Measurements from ENCODE around the gene CRADD.
"Not testable (repeated sequence)": the region's sequence is repeated elsewhere in the genome, so short reads cannot be mapped to it uniquely, and the experiment has no call there.

CRADD gene

DNA sequence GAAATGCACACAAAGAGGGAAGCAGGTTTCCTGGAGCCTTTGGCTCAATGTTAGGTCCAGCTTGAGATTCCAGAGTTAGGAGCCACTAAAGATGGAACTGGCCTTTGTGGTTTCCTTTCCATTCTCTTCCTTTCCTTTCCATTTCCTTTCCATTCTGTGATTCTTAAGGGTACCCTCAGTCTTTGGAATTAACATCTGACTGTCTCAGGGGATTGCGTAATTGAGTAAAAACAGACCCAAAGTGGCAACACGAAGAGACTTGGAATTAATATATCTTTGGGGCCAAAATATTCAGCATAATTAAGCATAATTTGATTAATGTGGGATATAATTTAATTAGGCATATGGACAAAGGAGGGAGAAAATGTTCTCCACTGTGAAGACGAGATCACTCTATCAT is 205.6 kb downstream of the CRADD start:
- no peak for DNase-seq

DNA sequence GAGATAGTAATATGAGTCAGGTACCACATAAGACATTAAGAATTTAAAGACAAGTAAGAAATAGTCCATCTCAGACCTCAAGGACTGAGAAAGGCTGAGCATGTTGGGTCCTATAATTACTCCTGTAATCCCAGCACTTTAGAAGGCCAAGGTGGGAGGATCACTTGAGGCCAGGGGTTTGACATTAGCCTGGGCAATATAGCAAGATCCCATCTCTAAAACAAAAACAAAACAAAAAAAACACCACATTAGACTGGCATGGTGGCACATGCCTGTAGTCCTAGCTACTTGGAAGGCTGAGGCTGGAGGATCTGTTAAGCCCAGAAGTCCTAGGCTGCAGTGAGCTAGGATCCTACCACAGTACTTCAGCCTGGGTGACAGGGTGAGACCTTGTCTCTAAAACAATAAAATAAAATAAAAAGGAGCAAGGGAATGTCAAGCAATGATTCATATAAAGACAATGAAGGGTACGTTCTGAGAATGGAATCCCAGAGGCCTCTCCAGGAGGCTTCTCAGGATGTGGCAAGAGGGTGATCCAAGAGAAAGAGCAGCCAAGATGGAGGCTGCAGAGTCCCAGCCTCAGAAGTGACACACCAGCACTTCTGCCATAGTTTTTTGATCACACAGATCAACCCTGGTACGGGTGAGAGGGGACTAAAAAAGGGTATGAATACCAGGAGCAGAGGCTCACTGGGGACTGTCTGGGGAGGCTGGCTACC is 206.4 kb downstream of the CRADD start:
- no peak for DNase-seq

DNA sequence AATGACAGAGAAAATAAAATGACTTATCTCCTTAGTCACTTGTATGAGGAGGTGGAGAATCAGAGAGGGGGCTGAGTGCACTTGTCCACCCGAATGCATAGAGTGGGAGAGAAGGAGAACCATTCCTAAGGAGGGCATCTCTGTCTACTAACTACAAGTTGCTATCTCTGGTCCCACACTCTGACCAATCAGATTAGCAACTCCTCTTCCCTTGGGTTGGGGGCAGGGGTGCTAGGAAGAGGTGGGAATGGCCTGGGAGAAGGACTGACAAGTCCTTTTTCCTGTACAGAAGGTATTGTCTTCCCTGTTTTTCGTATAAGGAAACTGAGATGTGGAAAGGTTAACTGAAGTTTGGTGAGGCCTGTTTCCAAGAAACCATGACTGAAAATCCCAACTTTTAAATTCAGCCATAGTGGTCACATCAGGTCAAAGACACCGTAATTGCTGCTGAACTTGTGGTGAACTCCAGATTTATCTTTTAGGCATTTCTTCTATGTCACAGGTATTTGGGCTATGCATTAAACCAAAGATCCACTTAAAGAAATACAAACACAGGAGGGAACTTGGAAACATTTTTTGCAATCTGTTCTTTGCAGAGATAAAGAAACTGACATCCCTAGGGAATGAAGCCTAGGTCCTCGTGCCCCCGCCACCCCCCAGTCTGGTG is 207.8 kb downstream of the CRADD start:
- no peak for DNase-seq

DNA sequence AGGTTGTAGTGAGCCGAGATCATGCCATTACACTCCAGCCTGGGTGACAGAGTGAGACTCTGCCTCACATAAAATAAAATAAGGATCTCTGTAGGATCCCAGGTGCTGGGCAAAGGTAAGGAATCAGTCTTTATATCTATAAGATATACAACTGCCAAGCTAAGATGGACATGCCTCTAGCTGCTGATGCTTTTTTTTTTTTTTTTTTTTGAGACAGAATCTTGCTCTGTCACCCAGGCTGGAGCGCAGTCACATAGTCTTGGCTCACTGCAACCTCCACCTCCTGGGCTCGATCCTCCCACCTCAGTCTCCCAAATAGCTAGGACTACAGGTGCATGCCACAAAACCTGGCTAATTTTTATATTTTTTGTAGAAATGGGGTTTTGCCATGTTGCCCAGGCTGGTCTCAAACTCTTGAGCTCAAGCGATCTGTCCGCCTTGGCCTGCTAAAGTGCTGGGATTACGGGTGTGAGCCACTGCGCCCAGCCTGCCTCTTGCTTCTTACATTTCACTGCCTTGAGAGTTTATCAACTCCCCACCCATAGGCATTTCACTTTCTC is 208.9 kb downstream of the CRADD start:
- not testable (repeated sequence) for DNase-seq

DNA sequence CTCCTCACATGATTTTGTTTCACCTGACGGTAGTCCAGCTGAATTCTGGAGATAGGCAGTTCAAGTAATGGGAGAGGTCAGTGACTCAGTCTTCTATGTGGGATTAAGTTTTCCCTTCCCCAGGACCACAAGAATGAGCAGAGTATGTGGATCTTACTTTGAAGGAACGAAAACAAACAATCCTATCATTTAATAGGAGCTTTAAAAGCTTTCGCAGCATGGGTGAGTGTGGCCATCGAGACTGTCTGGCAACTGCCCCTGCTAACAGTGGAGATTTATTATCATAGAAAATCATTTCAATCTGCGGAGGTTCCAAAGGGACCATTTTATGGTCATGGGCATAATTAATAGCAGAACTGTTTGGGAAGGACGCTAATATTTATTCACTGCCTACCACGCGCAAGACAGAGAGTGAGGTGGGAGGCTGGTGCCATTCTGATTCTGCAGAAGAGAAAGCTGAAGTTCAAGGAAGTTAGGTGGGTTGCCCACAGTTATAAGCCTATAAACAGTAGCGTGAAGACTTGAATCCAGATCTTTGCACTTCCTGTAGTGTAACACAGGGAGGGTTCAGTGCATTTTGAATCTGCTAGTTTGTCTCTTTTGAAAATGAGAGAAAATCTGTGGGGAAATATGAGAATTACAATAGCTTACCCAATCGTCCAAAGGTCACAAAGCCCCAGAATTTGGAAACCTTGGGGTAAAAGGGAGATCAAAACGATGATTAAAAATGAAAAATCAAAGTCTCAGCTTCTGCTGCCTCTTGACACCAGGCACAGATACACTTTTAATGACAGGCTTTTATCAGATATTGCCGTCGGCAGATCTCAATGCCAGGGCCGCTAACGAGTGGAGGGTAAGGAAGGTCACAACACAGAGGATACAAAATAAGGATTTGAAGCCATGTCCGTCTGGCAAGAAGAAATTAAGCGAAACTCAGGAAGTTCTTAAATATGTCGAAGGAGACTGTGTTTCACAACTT is 209.6 kb downstream of the CRADD start:
- no peak for DNase-seq

DNA sequence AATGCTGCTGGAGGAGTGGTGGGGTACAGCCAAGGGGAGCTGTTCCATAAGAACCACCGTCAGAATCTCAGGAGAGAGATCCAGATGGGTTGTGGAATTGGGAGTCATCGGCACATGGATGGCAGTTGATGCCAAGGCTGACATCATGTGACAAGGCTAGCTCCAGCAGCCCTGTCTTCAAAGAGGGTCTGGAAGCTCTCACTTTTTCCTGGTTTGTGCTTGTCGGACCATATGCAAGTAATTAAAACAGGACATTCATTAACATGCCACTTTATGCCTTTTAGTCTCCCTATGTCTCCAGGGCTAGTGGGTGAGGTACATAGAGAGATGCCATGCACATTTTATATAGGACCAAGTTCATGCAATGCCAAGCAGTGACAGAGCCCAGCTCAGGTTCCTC is 211.8 kb downstream of the CRADD start:
- DNase-seq = no peak

DNA sequence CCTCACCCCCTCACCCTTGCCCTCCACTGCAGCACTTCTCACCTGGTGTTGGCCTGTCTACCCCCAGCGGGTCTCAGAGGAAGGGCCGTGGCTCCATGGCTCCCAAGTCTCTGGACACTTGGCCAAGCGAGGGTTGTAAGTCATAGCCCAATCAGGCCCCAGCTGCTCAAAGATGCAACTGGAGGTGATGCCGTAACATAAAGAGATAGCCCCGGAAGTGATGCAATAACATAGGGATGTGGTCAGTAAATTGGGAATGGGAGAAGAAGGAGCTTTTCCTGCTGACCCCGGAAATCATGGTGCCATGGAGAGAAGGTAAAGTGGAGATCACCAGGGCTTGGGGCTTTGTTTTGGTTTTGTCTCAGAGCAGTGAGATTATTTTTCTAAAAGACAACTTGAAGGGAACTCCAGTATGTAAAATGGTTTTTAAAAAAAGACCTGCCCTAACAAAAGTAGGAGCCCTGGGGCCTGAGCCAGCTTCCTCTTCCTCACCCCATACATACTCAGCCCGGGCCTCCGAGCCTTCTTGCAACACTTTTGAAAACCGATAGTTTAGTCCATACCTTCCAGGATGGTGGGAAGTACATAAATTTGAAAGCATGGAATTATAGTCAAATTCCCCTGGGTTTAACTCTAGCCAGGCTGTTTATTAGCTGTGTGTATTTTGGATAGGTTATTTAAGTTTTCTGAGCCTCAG is 212.5 kb downstream of the CRADD start:
- no peak for DNase-seq

DNA sequence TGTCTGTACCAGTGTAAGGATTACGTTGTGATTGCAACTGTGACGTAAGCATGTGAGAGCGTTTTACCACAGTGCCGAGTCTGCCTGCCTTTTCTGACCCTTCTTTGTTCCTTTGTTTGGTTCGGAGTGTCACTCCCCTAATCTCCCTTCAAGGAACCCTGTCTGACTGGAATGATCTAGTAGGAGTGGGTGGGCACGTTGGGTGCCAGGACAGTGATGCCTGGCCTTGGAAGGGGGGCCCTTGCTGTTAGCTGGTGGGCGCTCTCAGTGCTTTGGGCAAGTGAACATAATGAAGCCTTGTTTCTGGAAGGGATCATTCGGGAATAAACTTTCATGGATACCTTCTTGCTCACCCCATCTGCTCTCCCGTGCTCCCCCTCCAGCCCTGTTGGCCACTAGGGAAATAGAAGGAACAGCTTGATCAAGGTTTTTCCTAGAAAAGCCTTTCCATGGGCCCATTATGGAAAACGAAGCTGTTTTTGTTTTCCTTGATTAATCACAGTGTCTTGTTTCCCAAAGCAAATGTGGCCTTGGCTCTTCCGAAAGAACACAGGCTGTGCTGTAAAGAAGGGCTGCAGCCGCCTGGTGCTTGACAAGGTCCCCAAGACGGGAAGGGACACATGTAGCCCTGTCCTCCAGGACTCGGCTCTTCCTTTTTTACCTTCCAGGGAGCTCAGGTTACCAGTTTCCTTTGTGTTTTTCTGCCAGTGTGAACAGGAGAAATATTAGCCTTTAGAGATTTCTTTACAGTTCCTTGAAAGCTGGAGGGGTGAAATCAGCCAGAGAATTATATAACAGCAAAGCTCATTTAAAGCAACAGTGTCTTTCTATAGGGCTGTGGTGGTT is 215.5 kb downstream of the CRADD start:
- peak; percentile 61 for DNase-seq

DNA sequence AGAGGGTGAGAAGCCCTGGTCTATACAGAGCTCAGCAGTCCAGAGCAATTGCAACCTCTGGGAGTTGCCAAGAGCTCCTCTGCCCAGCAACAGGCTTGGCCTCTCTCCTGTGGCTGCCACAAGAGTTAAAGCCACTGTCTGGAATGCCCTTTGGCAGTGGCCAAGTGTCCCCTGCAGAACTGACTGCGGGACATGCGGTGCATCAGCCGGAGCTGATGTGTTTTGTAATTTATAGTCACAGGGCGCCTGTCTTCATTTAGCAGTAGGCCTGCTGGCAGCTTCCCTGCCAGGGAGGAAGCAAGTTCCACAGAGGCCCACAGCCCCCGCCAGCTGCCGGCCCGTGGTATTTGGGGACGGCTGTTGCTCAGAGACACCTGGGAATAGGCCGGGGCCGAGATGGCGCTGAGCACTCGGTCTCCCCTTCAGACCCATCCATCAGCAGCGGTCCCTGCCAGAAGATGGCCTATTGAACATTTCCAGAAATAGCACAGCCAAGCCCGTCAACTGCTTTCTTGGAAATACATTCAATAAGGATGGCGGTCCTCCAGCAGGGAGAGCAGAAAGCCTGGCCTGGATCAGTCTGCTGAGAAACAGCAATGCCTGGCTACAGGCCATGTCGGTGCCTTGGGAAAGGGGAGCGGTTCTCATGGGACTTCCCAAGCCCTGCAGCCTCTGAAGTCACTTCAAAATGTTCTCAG is 217.4 kb downstream of the CRADD start:
- peak; percentile 12 for DNase-seq

DNA sequence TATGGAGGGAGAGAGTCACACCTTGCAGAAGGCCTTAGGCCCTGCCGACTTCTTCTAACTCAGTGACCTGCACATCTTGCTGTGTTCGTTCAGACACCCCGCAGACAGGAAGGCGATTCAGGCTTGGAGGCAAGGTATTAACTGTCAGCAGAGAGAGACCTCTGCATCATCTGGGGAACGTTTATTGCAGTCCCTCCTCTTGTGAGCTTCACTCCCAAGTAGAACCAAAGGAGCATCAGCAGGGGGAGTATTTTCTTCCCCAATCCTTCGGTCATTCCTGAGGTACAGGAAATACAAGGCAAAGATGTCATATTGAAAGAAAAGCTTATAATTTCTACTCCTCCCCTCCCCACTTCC is 217.9 kb downstream of the CRADD start:
- no peak for DNase-seq

DNA sequence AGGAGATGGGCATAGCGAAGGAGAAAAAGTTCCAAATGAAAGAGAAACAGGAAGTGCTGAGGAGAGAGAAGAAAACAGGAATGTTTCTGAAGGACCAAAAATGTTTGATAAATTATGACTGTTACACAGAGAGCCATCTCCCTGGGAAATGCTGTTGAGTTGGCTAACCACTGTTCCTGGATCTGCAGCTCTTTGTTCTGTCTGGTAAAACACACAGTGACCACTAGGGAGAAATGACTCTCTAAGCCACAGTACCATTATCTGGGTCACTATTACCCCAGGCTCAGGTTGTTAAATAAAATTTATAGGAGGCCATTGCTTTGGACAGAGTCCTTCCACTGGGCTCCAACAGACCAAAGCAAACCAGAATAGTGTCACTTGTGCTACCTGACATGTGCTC is 219.3 kb downstream of the CRADD start:
- no peak for DNase-seq

DNA sequence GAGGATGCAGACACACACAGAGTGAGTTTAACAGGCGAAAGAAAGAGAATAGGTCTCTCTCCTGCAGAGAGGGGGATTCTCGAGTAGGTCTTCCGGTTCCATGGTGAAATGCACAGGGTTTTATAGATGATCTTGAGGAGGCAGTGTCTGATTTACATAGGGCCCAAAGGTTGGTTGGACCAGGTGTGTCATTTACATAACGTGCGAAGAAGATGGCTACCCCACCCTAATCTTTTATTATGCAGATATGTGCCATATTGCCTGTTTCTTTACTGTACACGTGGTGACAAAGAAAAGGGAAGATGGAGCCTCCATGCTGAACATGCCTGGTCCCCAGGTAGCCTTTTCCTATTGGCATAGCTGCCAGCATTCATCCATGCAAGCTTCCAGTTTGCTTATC is 219.8 kb downstream of the CRADD start:
- no peak for DNase-seq

DNA sequence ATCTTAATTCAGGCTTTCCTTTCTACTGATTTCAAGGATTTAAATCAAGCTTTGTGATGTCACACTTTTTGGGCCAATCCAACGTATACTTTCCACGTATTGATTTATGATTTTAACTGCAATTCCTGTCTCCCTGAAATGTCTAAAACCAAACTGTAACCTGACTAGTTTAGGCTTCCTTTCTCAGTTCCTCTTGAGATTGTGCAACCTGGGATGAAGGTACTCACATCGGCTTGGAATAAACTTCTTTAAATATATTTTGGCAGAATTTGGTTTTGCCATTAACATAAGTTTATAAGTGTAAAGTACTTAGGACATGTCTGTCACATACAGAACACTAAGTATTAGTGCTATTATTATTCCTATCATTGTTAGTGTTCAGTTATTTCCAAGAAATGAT is 224.6 kb downstream of the CRADD start:
- DNase-seq = no peak

DNA sequence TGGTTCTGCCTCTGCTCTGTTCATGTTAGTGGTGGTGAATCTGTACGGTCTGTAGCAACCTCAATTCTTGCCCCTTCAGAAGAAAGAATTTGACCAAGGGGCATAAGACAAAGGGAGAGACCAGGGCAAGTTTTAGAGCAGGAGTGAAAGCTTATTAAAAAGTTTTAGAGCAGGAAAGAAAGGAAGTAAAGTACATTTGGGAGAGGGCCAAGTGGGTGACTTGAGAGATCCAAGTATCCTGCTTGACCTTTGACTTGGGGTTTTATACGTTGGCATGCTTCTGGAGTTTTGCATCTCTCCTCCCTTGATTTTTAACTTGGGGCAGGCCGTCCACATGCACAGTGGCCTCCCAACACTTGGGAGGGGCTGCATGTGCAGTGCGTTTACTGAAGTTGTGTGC is 225.0 kb downstream of the CRADD start:
- DNase-seq = no peak

DNA sequence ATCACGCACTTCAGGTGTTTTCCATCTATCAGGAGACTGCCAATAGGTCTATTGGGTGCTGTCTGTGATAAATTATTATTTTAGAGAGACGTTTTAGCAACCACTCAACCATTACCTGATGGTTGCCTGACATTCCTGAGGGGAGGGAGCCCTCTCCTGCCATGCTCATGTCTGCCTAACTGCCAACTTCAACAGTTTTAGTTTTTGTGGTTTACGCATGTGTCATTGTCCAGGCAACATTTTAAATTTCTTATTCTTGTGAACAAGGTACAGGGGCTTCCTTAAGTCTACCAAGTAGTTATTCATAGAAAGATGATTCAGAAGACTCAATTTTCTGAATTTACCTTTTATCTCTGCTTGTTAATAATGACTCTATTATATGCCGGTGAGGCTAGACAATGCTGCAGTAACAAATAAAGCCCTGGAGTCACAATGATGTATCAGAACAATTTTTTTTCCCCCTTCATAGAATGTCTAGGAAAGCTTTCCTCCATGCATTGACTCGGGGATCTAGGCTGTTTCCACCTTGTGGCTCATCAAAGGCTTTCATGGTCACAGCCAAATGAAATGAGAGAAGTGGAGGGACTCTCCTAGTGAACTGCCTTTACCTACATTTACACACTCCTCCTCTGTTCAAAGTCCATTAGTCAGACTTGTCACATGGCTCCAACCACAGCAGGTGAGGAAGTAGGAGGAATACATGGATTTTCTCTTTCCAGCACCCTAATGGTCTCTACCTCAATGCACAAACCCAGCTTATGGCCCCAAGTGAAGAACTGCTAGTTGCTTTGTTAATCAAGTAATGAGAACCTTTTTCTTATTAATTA is 225.8 kb downstream of the CRADD start:
- DNase-seq = no peak

DNA sequence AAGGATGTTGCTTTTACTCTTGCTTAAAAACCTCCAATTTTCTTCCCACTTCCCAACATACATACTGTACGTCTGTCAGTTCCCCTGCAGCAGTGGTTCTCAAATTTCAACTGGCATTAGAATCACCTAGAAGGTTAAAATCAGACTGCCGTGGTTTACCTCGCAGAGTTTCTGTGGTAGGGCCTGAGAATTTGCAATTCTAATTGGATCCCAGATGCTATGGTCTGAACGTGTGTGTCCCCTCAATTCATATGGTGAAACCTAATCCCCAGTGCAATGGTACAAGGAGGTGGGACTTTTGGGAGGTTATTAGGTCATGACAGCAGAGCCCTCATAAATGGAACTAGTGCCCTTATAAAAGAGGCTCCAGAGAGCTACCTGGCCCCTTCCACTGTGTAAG is 226.9 kb downstream of the CRADD start:
- DNase-seq = no peak

DNA sequence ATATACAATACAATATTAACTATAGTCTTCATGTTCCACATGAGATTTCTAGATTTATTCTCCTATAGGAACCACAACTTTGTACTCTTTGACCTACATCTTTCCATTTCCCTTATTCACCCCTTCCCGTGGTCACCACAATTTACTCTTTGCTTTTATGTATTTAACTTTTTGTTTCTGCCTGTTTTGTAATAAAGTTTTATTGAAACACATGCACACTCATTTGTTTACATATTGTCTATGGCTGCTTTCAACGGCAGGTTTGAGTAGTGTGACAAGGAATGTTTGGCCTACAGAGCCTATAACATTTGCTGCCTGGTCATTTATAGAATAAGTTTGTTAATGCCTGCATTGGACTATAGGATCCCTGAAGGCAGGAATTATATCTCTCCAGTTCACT is 231.1 kb downstream of the CRADD start:
- no peak for DNase-seq

DNA sequence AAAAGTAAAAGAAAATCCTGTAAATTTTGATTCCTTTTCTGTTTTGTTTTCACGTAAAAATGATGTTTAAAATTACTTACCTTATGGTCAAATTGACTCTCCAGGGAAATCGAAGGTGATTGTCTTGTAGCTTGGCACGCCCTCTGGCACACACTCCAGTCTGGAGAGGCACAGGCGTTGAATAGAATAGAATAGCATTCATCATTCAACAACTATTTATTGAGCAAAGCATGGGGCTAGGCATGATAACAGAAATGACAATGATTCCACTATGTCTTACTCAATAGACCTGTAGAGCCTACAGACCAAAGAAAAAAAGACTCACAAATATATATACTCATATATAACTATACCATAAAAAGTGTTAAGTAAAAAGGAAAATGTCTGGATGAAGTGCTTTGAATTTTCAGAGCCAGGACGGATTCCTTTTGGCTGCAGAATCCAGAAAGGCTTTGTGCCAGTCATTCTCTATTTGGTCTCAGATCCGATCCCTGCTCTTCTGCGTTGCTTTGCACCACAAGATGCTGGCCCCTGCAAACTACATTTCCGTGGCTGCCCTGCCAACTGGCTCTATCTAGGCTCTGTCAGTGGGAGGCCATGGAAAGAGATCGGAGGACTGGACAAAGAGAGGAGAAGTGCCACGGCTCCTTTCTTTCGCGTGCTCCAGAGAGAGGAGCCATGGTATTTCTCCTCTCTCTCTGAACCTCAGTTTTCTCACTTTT is 231.8 kb downstream of the CRADD start:
- DNase-seq = no peak

DNA sequence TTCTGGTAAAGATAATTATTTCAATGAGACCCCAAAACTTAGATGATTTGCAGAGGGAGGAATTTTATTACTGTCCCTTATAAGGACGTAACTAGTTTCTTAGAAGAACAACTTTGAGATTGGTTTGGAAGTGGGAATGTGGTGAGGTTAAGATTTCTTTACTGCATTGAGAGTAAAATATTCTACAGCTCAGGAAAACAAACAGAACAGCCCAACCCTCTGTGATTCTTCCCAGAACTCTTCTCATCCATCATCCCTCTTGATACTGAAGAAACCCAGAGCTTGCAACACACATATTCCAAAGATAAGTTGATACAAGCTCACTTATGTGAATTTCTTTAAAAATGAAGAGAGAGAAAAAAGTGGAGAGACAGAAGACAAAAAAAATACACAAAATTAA is 234.2 kb downstream of the CRADD start:
- no peak for DNase-seq
